IPS DF 4.7 (cell line): ENCODE results near the gene CRACR2B.

ENCODE experiments used
- DNase-seq: peaks from one replicate; pipeline ENCODE4 v3.0.0-alpha.2; 2013; ENCODE audit warnings: low spot score; ENCODE audit errors: extremely low read depth

The CRACR2B gene

DNA sequence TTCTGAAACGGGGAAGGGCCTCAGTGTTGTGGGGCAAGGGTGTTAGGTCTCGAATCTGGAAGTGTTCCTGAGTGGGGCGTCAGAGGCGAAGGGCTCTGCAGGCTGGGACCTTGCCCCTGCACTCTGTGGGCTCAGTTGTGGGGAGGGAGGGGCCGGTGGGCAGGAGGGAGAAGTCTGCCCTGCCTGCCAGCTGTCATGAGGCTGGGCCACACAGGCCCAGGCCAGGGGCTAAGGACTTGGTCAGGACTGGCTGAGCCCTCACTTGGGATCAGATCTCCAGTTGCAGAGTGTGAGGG lies at the start of gene CRACR2B:
CRACR2B (plus strand) TSS at position 23 of the 296 bp plus-strand sequence. CDS start 689 bp downstream, outside the sequence.
- no peak for DNase-seq

DNA sequence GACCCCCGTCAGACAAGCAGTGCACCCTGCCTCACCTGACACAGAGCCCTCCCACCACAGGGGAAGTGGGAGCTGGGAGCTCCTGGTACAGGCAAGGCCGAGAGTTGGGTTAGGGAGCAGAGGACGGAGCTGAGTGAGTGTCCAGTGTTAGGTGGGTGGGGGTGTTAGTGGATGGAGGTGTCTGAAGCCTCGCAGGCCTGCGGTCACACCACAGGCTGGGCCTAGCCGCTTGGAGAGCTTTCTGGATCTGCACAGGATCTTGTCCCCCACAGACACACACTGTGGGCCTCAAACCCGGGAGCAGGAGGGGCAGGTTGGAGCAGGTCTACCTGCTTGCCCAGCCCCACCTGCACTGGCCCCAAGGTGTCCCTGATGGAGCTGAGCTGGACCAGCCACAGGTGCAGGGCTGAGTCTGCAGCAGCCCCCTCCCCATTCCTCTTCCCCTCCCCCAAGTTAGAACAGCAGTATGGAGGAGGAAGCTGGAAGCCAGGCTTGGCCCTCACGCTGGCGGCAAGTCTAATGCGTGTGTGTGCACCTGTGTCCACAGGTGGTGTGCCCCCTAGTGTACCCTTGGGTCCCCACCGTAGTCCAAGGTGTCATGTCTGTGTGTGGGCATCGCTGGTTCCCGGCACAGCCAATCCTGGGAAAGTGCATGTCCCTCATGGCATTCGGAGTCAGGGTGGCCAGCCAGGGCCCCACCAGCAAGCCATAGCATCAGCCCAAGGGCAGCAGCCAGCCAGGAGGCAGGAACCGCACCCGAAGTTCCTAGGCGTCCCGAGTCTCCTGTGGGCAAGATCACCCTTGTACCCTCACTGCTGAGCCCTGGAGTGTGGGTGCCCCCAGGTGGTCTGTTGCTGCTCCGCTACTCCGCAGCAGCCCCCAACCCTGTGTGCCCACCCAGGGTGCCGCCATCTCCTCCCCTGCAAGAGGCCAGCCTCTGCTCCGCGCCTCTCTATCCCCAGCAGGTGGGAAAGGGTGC lies 48.5 kb upstream of the CRACR2B start:
- DNase-seq, result no peak

GRCh38 chr11:779955-780532 lies 47.7 kb upstream of the CRACR2B start:
- no peak for DNase-seq

DNA sequence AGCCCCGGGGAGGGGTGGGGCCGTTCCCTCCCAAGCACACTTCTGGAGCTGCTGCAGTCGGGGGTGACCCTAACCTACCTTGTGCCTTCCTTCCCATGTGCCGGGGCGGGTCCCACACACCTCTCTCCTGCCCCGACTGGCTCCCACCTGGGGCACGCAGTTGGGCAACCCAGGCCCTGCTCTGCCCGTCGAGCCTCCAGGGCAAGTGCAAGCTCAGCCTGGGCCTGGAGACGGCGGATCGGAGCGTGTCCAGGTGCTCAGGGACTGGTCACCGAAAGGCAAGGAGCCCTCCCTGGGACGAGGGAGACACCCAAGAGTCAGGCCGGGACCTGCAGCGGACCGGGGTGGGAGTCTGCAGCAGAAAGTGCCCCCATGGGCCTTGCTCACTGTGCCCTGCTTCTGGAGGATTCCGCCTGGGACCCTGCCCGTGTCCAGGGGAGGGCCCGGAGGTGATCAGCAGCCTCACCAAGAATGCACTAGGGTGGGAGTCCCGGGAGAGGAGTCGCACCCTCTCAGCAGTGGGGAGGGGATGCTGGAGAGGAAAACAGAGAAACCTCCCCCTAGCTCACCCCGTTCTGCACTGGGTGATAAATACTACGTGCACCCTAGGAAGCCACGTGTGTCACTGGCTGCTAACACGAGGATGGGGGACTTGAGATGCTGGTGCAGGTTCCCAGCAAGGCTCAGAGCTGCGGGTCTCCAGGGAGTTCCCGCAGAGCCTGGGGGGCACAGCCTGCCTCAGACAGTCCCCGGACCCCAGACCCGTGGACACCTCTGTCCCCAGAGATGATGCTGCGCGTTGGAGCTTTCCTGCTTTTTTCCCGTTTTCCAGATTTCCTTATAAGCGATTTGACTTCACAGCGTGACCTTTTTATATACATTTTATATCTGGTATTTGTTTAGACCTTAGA lies 45.2 kb upstream of the CRACR2B start:
- DNase-seq, result no peak

- no peak for DNase-seq
Observed at GRCh38 chr11:783581-784015, 44.1 kb upstream of the CRACR2B start.

- DNase-seq, result no peak
Observed at GRCh38 chr11:786235-787083, 41.3 kb upstream of the CRACR2B start.

DNA sequence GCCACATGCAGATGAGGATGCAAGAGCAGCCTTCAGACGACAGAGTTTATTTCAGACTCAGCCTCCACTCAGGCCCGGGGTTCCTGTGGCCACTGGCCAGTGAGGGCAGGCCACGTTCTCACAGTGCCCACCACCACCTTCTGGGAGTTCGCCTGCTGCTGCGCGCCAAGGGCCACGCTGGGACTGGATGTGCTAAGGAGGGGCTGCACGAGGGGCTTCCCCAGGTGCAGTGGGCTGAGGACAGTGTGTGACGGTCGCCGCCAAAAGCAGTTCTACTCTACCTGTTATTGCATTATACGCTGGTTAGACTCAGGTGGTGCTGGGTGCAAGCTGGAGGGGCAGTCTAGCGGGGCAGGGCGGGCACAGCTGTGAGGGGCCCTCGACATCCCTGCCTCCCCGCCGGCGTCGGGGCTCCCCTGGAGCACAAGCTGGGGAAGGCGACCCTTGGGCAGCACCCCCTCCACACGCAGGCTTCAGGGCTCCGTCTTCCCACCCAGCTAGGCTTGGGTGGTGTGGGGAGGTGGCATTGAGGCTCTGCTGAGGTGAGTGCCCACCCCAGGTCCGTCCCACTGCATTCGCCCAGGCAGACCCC lies 40.5 kb upstream of the CRACR2B start:
- DNase-seq, result no peak

DNA sequence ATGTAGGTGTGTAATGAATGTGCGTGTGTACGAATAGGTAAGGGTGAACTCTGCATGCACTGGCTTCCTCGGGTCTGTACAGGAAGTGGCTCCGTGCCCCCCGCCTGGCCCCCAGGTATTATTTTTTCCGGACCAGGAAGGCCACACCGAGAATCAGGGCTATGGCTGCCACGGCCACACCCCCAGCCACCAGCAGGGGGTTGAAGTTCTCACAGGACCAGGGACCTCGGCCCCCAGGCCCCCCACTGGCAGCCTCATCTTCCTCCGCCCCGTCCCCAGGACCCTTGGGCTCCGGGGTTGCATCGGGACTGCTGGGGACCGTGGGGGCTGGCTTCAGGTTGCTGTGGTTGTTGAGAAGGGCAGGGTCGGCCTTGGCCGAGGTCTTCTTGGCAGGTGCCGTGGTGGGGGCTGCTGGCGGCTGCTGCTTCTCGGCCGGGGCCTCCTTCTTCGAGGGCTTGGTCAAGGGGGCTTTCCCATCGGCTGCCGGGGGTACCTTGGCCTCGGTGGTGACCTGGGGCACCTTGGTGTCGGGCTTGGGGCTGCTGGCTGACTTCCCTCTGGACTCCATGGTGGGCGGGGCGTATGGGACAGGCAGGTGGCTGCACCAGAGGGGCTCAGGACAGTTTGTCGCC lies 39.6 kb upstream of the CRACR2B start:
- DNase-seq, result no peak

DNA sequence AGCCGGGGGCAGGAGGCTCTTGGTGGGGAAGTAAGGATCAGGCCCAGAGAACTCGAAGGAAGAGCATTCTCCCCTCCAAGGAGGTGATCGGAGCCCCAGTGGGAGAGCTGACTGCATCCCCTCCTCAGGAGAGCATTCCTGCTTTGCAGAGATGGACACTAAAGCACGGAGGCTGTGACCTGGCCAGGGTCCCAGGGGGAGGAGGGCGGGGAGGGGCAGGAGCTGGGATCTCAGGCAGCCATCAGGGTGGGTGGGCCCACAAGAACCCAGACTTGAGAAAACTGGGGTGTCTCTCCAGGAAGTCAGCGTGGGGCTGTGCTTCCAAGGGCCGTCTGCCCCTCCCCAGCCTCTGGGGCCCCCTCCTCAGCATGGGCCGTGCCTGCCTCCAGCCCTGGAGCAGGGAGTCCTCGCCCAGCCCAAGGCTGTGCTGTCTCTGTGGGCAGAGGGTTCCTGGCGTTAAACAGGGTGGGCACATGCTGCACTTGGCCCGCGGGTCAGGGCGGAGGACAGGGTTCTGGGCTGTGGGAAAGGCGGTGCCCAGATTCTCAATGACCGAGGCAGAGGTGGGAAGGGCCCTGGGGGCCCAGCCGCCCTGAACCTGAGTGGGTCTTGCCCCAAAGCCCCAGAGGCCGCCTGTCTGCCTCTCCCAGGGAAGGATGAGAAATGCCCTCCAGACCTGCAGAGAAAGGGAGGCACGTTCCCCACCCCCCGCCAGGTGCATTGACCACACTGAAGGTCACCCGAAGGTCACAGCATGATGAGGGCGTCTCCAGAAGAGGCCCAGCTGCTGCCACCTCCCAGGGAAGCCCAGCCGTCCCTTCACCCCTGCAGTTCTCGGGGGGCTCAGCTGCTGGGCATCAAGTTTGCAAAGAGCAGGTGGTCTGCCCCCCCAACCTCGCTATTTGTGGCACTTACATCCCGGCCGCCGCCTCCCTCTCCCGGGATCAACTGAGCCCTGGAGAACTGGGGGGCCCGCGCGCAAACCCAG lies 38.5 kb upstream of the CRACR2B start:
- DNase-seq, result no peak

DNA sequence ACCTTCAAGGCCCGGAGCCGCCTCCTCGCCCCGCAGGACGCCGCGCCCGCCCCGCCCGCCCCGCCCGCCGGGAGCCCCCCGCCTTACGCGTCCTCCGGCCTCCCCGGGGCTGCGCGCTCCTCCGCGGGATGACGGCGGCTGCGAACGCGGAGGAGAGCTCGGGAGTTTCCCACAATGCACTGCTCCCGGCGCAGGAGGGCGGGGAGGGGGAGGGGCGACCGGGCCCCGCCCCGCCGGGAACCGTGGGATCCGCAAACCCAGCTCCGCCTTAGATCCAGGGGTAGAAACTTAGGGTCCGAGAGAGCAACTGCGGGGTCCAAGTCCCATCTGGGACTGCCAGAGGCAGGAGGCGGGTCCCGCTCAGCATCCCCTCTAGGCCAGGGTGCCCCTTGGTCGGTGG lies 37.8 kb upstream of the CRACR2B start, which contains the start of gene CEND1:
CEND1 (minus strand) TSS at position 148 of the 400 bp plus-strand sequence. CDS start 1,514 bp downstream, outside the sequence.
- DNase-seq, result no peak

DNA sequence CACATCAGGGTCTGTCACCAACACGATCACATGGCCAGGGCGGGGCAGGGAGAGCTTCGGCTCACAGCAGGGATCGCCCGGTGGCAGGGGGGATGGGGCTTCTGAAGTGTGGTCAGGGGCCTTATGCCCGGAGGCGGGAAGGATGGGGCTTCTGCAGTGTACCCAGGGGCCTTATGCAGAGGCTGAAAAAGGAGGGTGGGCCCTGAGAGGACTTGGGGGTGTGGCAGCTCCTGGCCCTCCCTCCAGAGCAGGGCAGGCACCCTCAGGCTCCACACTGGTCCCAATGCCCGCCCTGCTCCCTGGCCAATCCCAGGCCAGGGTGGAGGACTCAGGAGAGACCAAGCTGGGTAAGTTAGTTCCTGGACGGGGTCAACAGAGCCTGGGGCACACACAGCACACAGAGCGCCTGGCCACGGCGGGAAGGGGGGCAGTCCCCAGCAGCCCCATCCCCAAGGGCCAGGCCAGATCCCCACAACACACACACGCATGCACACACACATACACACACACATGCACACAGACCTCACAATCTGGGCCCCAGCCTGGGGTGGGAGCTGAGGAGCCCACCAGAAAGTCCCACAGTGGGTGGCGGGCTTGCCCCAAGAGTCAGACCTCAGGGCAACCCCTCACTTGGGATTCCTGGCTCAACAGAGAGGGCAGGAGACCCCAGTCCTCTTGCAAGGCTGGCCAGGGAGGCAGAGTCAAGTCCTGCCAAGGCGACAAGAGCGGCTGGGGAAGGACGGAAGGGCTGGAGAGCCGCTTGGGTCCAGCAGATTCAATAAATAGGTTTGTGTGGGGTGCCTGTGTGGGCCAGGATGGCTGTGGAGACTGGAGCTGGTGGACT lies 36.8 kb upstream of the CRACR2B start:
- DNase-seq, result no peak

GRCh38 chr11:791658-792534 lies 35.8 kb upstream of the CRACR2B start:
- no peak for DNase-seq

DNA sequence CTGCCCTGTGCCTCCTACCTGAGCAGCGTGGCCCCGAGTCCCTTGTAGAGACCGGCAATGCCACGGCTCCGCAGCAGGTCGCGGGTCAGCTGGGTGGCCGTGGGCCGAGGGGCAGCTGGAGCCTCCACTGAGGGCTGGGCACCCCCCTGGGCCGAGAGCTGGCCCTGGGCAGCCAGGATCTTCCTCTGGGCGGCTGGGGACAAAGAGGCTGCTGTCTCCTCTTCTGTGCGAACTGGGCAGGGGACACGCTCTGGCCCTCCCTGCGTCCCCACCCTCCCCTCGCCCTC lies 35.2 kb upstream of the CRACR2B start:
- no peak for DNase-seq

DNA sequence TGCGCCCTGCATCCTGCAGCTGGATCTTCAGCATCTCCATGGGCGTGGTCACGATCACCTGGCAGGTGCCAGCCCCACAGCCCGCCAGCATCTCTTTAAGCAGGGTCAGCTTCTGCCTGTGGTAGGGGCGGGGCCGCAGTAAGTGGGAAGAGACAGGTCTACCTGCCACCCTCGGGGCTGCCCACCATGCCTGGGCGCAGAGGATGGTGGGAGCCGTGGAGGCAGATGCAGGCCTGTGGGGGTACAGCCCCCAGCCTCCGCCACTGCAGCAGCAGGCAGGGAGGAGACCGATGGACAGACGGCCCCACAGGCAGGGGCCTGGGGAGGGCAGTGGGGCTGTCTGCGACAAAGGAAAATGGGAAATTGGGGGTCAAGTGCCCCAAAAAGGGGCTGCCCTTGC lies 34.8 kb upstream of the CRACR2B start:
- DNase-seq, result no peak

DNA sequence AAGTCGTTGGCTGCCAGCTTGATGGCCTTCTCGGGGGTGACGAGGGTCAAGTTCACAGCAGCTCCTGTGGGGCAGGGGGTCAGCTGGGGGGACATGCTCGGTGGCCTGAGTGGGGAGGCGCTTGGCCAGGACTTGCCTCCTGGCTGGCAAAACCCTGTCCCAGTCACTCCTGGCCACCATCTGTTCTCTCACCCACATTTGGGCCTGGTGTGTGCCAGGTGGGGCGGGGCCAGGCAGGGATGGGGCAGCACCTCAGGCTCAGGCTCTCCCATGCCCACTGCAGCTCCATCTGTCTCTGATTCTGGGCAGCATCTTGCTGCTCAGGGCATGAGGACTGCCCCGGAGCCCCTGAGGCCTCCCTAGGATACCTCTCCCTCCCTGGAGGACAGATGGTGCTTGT lies 34.2 kb upstream of the CRACR2B start:
- DNase-seq, result no peak

- no peak for DNase-seq
Observed at GRCh38 chr11:794013-794765, 33.5 kb upstream of the CRACR2B start.
